Neural cell (in vitro differentiated cells): Measurements from ENCODE around the gene ZFX. TPM values are rescaled to one million over a fixed set of nuclear protein-coding genes. Genes with fewer than 3 reads are reported as not detected.

Experiments
- H2AFZ ChIP-seq: fragments of 200-600, 300-800 bp; sonication (generic), shearing (Covaris generic); 2 replicates; pipeline ENCODE4 v1.6.0; 2014; ENCODE audit warnings: low read depth, mild to moderate bottlenecking, antibody characterized with exemption, low read length, moderate library complexity
- H3F3A ChIP-seq: fragments of 200-600 bp; shearing (Covaris generic); 2 replicates; pipeline ENCODE4 v1.6.1; 2016; ENCODE audit warnings: mild to moderate bottlenecking, moderate library complexity, mixed read lengths, antibody characterized with exemption, low read length; ENCODE audit not compliant: insufficient read depth, poor library complexity, severe bottlenecking
- H3K27ac ChIP-seq: fragments of 200-600, 300-800 bp; sonication (generic), shearing (Covaris generic); 2 replicates; pipeline ENCODE4 v1.5.1; 2014; ENCODE audit warnings: mild to moderate bottlenecking, low read length, moderate library complexity
- H3K27me3 ChIP-seq: fragments of 300-800, 200-600 bp; sonication (generic), shearing (Covaris generic); 2 replicates; pipeline ENCODE4 v1.6.0; 2014; ENCODE audit warnings: mild to moderate bottlenecking, low read depth, low read length, moderate library complexity; ENCODE audit not compliant: insufficient read depth
- H3K36me3 ChIP-seq: fragments of 300-800, 200-600 bp; sonication (generic), shearing (Covaris generic); 2 replicates; pipeline ENCODE4 v1.5.1; 2014; ENCODE audit warnings: mild to moderate bottlenecking, antibody characterized with exemption, low read length, moderate library complexity; ENCODE audit not compliant: insufficient read depth
- H3K4me2 ChIP-seq: fragments of 300-800, 200-600 bp; sonication (generic), shearing (Covaris generic); 2 replicates; pipeline ENCODE4 v1.6.0; 2014; ENCODE audit warnings: mild to moderate bottlenecking, low read length
- H3K4me3 ChIP-seq: fragments of 300-800, 200-600 bp; sonication (generic), shearing (Covaris generic); 2 replicates; pipeline ENCODE4 v1.5.1; 2014; ENCODE audit warnings: mild to moderate bottlenecking, low read length, moderate library complexity
- H3K79me2 ChIP-seq: fragments of 200-600 bp; shearing (Covaris generic); replicated peaks from 2 replicates; pipeline ENCODE4 v1.6.0; 2014; ENCODE audit warnings: mild to moderate bottlenecking, low read length, moderate library complexity; ENCODE audit not compliant: insufficient read depth
- H3K9ac ChIP-seq: fragments of 300-800, 200-600 bp; sonication (generic), shearing (Covaris generic); 2 replicates; pipeline ENCODE4 v1.6.1; 2016; ENCODE audit warnings: mild to moderate bottlenecking, low read length, mixed read lengths
- H3K9me2 ChIP-seq: fragments of 200-600 bp; shearing (Covaris generic); 2 replicates; pipeline ENCODE4 v1.6.1; 2016; ENCODE audit warnings: mild to moderate bottlenecking, low read length, mixed read lengths; ENCODE audit not compliant: insufficient read depth
- H3K9me3 ChIP-seq: fragments of 200-600, 300-800 bp; sonication (generic), shearing (Covaris generic); 2 replicates; pipeline ENCODE4 v1.6.1; 2016; ENCODE audit warnings: mild to moderate bottlenecking, mixed run types, low read length, moderate library complexity, mixed read lengths
- H4K20me1 ChIP-seq: fragments of 200-600 bp; shearing (Covaris generic); 2 replicates; pipeline ENCODE4 v1.6.1; 2016; ENCODE audit warnings: mild to moderate bottlenecking, mixed run types; ENCODE audit not compliant: insufficient read depth
- EZH2 ChIP-seq: fragments of 200-600, 300-800 bp; shearing (Covaris generic), sonication (generic); IDR thresholded peaks from 2 replicates; pipeline ENCODE4 v1.6.1; 2014; ENCODE audit warnings: antibody characterized with exemption, low read length, borderline replicate concordance, mild to moderate bottlenecking; ENCODE audit not compliant: insufficient read depth, poor library complexity, severe bottlenecking
- MXI1 ChIP-seq: fragments of 450-650 bp; conservative IDR thresholded peaks from 2 replicates; pipeline ENCODE4 v1.6.1; 2014; ENCODE audit warnings: antibody characterized with exemption, mild to moderate bottlenecking; ENCODE audit not compliant: poor library complexity, severe bottlenecking
- POLR2AphosphoS5 ChIP-seq: IDR thresholded peaks from 2 replicates; pipeline ENCODE4 v1.6.1; 2012
- RAD21 ChIP-seq: fragments of 450-650 bp; conservative IDR thresholded peaks from 2 replicates; pipeline ENCODE4 v1.6.1; 2014; ENCODE audit warnings: antibody characterized with exemption, mild to moderate bottlenecking, moderate library complexity
- SMC3 ChIP-seq: fragments of 450-650 bp; conservative IDR thresholded peaks from 2 replicates; pipeline ENCODE4 v1.6.1; 2014; ENCODE audit warnings: antibody characterized with exemption, mild to moderate bottlenecking, moderate library complexity; ENCODE audit not compliant: poor library complexity
- TAF1 ChIP-seq: IDR thresholded peaks from 2 replicates; pipeline ENCODE4 v1.6.1; 2012; ENCODE audit warnings: low read depth
- polyA plus RNA-seq: library from polyadenylated mRNA; depleted of rRNA; stranded (reverse); fragments of >200 nt; gene quantifications from 2 replicates; pipeline ENCODE4 v1.2.3, GENCODE V29; 2014
- TF ChIP-seq, protein P1 (sequence below): fragments of 450-650 bp; IDR thresholded peaks from 2 replicates; pipeline ENCODE4 v1.5.1; 2014; ENCODE audit warnings: antibody characterized with exemption, mild to moderate bottlenecking, moderate library complexity; ENCODE audit not compliant: poor library complexity, severe bottlenecking
- TF ChIP-seq, protein P2 (sequence below): IDR thresholded peaks from 2 replicates; pipeline ENCODE4 v1.6.1; 2012; ENCODE audit warnings: borderline replicate concordance

ZFX gene
- polyA plus RNA-seq, 1 donor from 2014 or later: 12.5 TPM

DNA sequence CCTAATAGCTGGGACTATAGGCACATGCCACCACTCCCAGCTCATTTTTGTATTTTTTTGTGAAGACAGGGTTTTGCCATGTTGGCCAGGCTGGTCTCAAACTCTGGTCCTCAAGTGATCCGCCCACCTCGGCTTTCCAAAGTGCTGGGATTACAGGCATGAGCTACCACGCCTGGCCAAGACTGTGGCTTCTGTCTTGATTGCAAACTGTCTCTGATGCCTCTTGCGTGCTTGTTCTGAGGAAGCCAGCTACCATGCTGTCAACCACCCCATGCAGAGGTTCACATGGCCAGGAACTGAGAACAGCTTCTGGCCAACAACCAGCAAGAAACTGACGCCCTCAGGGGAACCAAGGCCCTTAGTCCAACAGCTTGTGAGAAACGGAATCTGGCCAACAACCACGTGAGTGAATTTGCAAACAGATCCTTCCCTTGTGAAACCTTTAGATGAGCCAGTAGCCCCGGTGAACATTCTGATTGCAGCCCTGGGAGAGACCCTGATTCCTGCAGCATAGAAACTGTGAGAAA is 93.2 kb downstream of the ZFX start:
- Histone ChIP-seq H3K9me2 (no peaks in the 10 kb centered on the region), H3K9me3 (no peaks in the 10 kb centered on the region), H4K20me1 (no peaks in the 10 kb centered on the region), H3K27ac (no peak overlapping the region), H3K36me3 (no peaks in the 10 kb centered on the region), H3F3A (no peaks in the 10 kb centered on the region), H3K9ac (no peak overlapping the region), H3K4me2 (no peak overlapping the region), H3K27me3 (no peaks in the 10 kb centered on the region), H3K79me2 (no peaks in the 10 kb centered on the region), H2AFZ (no peak overlapping the region), H3K4me3 (no peak overlapping the region)
- no peak for TF ChIP-seq TAF1
- TF ChIP-seq POLR2AphosphoS5: no peak
- TF ChIP-seq SMC3: no peak
- no peak for TF ChIP-seq RAD21
- no peak for TF ChIP-seq EZH2
- no peak for TF ChIP-seq MXI1
- TF ChIP-seq, protein P1, sequence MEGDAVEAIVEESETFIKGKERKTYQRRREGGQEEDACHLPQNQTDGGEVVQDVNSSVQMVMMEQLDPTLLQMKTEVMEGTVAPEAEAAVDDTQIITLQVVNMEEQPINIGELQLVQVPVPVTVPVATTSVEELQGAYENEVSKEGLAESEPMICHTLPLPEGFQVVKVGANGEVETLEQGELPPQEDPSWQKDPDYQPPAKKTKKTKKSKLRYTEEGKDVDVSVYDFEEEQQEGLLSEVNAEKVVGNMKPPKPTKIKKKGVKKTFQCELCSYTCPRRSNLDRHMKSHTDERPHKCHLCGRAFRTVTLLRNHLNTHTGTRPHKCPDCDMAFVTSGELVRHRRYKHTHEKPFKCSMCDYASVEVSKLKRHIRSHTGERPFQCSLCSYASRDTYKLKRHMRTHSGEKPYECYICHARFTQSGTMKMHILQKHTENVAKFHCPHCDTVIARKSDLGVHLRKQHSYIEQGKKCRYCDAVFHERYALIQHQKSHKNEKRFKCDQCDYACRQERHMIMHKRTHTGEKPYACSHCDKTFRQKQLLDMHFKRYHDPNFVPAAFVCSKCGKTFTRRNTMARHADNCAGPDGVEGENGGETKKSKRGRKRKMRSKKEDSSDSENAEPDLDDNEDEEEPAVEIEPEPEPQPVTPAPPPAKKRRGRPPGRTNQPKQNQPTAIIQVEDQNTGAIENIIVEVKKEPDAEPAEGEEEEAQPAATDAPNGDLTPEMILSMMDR: no peak
- TF ChIP-seq, protein P2, sequence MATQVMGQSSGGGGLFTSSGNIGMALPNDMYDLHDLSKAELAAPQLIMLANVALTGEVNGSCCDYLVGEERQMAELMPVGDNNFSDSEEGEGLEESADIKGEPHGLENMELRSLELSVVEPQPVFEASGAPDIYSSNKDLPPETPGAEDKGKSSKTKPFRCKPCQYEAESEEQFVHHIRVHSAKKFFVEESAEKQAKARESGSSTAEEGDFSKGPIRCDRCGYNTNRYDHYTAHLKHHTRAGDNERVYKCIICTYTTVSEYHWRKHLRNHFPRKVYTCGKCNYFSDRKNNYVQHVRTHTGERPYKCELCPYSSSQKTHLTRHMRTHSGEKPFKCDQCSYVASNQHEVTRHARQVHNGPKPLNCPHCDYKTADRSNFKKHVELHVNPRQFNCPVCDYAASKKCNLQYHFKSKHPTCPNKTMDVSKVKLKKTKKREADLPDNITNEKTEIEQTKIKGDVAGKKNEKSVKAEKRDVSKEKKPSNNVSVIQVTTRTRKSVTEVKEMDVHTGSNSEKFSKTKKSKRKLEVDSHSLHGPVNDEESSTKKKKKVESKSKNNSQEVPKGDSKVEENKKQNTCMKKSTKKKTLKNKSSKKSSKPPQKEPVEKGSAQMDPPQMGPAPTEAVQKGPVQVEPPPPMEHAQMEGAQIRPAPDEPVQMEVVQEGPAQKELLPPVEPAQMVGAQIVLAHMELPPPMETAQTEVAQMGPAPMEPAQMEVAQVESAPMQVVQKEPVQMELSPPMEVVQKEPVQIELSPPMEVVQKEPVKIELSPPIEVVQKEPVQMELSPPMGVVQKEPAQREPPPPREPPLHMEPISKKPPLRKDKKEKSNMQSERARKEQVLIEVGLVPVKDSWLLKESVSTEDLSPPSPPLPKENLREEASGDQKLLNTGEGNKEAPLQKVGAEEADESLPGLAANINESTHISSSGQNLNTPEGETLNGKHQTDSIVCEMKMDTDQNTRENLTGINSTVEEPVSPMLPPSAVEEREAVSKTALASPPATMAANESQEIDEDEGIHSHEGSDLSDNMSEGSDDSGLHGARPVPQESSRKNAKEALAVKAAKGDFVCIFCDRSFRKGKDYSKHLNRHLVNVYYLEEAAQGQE: no peak

DNA sequence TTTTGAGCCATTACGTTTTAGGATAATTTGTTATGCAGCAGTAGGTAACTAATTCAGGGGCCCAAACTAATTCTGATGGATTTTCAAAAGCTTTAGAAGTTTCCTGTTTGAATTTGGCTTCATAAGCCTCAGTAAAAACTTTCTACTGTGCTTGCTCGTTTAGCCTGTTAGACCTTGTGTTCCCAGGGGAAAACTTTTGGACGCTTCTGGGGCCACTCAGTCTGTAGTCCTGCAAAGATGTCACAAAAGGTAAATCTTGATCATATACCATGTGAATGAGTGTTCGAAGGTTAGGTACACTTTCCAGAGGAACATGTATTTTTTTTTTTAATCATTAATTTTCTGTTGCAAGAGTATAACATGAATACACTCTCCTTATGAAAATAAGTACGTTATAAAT is 93.7 kb downstream of the ZFX start:
- Histone ChIP-seq H2AFZ (no peak overlapping the region), H3K27me3 (no peaks in the 10 kb centered on the region), H3K36me3 (no peaks in the 10 kb centered on the region), H3K9me3 (no peaks in the 10 kb centered on the region), H3K27ac (no peak overlapping the region), H3K4me3 (no peak overlapping the region), H4K20me1 (no peaks in the 10 kb centered on the region), H3K9me2 (no peaks in the 10 kb centered on the region), H3K4me2 (no peak overlapping the region), H3K9ac (no peak overlapping the region), H3K79me2 (no peaks in the 10 kb centered on the region), H3F3A (no peaks in the 10 kb centered on the region)
- TF ChIP-seq, protein P2: no peak
- TF ChIP-seq SMC3 (no peak), POLR2AphosphoS5 (no peak), RAD21 (no peak)
